OCI-LY1 (cell line): Measurements from ENCODE around the gene REX1BD.

Experiments used
- CTCF ChIP-seq: fragments of 200-600 bp; sonication (generic), shearing (Covaris generic); IDR thresholded peaks from 2 replicates; pipeline ENCODE4 v1.5.1; 2017; ENCODE audit warnings: mild to moderate bottlenecking, antibody characterized with exemption, low read length, moderate library complexity, mixed read lengths
- EZH2 ChIP-seq: fragments of 200-600 bp; sonication (generic), shearing (Covaris generic); IDR thresholded peaks from 2 replicates; pipeline ENCODE4 v1.8.0; 2017; ENCODE audit warnings: borderline replicate concordance, mixed run types, mild to moderate bottlenecking, antibody characterized with exemption, low read length, moderate library complexity, mixed read lengths

GRCh38 chr19:18542941-18543813 is 45.4 kb upstream of the REX1BD start, which contains the start of gene FKBP8:
- no peak for TF ChIP-seq CTCF
- TF ChIP-seq EZH2: no peak
